HepG2 (cell line): Measurements from ENCODE around the gene SFTA2. TPM values are rescaled to one million over a fixed set of nuclear protein-coding genes. Genes with fewer than 3 reads are reported as not detected.
A peak's percentile ranks its signal among the peaks of the same experiment; 100 is the strongest.

ENCODE experiments used
- ATRX ChIP-seq: sonication (generic); formaldehyde crosslinking; IDR thresholded peaks from 2 replicates; pipeline ENCODE4 v1.4.0; 2020; ENCODE audit warnings: missing genetic modification reagents, borderline replicate concordance
- CHD2 ChIP-seq: IDR thresholded peaks from 2 replicates; pipeline ENCODE4 v1.6.1; 2011; ENCODE audit warnings: low read depth, low read length, improper control_type of control experiment
- HOMEZ ChIP-seq: IDR thresholded peaks from 2 replicates; pipeline ENCODE4 v1.6.1; 2016; ENCODE audit warnings: low read depth
- HOXA7 ChIP-seq: sonication (generic); formaldehyde crosslinking; IDR thresholded peaks from 2 replicates; pipeline ENCODE4 v1.8.1; 2022; ENCODE audit warnings: mild to moderate bottlenecking, missing genetic modification reagents, moderate library complexity
- IRF1 ChIP-seq: sonication (generic); formaldehyde crosslinking; IDR thresholded peaks from 2 replicates; pipeline ENCODE4 v1.4.0; 2020; ENCODE audit warnings: low read depth, mild to moderate bottlenecking, missing genetic modification reagents
- KDM5A ChIP-seq: fragments of 200-600 bp; sonication (generic); IDR thresholded peaks from 2 replicates; pipeline ENCODE4 v1.7.0; 2018; ENCODE audit warnings: antibody characterized with exemption, mild to moderate bottlenecking, low read length, borderline replicate concordance
- MTA1 ChIP-seq: sonication (generic); formaldehyde crosslinking; IDR thresholded peaks from 2 replicates; pipeline ENCODE4 v1.4.0; 2020; ENCODE audit warnings: missing genetic modification reagents, mild to moderate bottlenecking, borderline replicate concordance
- PREB ChIP-seq: sonication (generic); formaldehyde crosslinking; IDR thresholded peaks from 2 replicates; pipeline ENCODE4 v1.4.0; 2020; ENCODE audit warnings: missing genetic modification reagents
- RAD21 ChIP-seq: fragments of 450-650 bp; formaldehyde crosslinking; IDR thresholded peaks from 2 replicates; pipeline ENCODE4 v1.5.0; 2020; ENCODE audit warnings: mild to moderate bottlenecking
- SMAD1 ChIP-seq: sonication (generic); formaldehyde crosslinking; IDR thresholded peaks from 2 replicates; pipeline ENCODE4 v1.4.0; 2020; ENCODE audit warnings: missing genetic modification reagents, low read depth, mild to moderate bottlenecking, borderline replicate concordance
- SP5 ChIP-seq: IDR thresholded peaks from 2 replicates; pipeline ENCODE4 v1.6.1; 2016; ENCODE audit warnings: low read depth, borderline replicate concordance
- YEATS4 ChIP-seq: sonication (generic); formaldehyde crosslinking; IDR thresholded peaks from 2 replicates; pipeline ENCODE4 v1.4.0; 2020; ENCODE audit warnings: missing genetic modification reagents, borderline replicate concordance
- ZNF12 ChIP-seq: sonication (generic); formaldehyde crosslinking; IDR thresholded peaks from 2 replicates; pipeline ENCODE4 v1.5.0; 2020; ENCODE audit warnings: missing genetic modification reagents
- ZNF3 ChIP-seq: IDR thresholded peaks from 2 replicates; pipeline ENCODE4 v1.7.0; 2017; ENCODE audit warnings: inconsistent platforms
- ZNF362 ChIP-seq: sonication (generic); formaldehyde crosslinking; IDR thresholded peaks from 2 replicates; pipeline ENCODE4 v1.4.0; 2020; ENCODE audit warnings: missing genetic modification reagents, mild to moderate bottlenecking, borderline replicate concordance
- ZNF550 ChIP-seq: sonication (generic); formaldehyde crosslinking; IDR thresholded peaks from 2 replicates; pipeline ENCODE4 v1.4.0; 2020; ENCODE audit warnings: mild to moderate bottlenecking, missing genetic modification reagents, borderline replicate concordance
- ZNF589 ChIP-seq: sonication (generic); formaldehyde crosslinking; conservative IDR thresholded peaks from 2 replicates; pipeline ENCODE4 v1.8.0; 2022; ENCODE audit warnings: mild to moderate bottlenecking, moderate library complexity, missing genetic modification reagents
- ZNF598 ChIP-seq: sonication (generic); formaldehyde crosslinking; IDR thresholded peaks from 2 replicates; pipeline ENCODE4 v1.5.1; 2020; ENCODE audit warnings: mild to moderate bottlenecking, missing genetic modification reagents, borderline replicate concordance
- ZNF644 ChIP-seq: IDR thresholded peaks from 2 replicates; pipeline ENCODE4 v1.6.1; 2016; ENCODE audit warnings: low read depth
- ZNF720 ChIP-seq: sonication (generic); formaldehyde crosslinking; IDR thresholded peaks from 2 replicates; pipeline ENCODE4 v1.4.0; 2020; ENCODE audit warnings: missing genetic modification reagents
- ZNF724P ChIP-seq: sonication (generic); formaldehyde crosslinking; IDR thresholded peaks from 2 replicates; pipeline ENCODE4 v1.8.0; 2022; ENCODE audit warnings: missing genetic modification reagents, borderline replicate concordance
- ZNF737 ChIP-seq: sonication (generic); formaldehyde crosslinking; IDR thresholded peaks from 2 replicates; pipeline ENCODE4 v1.5.0; 2020; ENCODE audit warnings: missing genetic modification reagents, mild to moderate bottlenecking, borderline replicate concordance
- polyA plus RNA-seq, 8 experiments: library from polyadenylated mRNA; depleted of rRNA in 3 of 8; stranded (reverse) in 7 of 8; unstranded in 1 of 8; fragments of >200 nt; fragmentation: Illumina TruSeq in 4 of 8; extraction: Trizol in 4 of 8; gene quantifications; 2 replicates each; pipeline versions ENCODE4 v1.2.1 to v1.2.3, GENCODE V29; 2011 to 2016; ENCODE audit warnings: low read depth in 4 of 8, missing spikeins in 1 of 8, mixed read lengths in 1 of 8; ENCODE audit not compliant: insufficient read depth in 1 of 8
- total RNA-seq, 5 experiments: library from RNA; depleted of rRNA; stranded (reverse); fragments of >200 nt; fragmentation: Illumina TruSeq; extraction: Trizol; gene quantifications; 2 replicates each; pipeline ENCODE4 v1.2.3, GENCODE V29; 2016; ENCODE audit warnings: low read depth in 1 of 5

SFTA2 gene
- total and polyA plus RNA-seq, 2 of the 13 experiments (the other 11 are each of a cell fraction or from before 2014, with no cell fraction given), result not detected

GRCh38 chr6:30907758-30908591 lies 24.0 kb downstream of the SFTA2 start, which contains the start of gene GTF2H4 (continued):
- TF ChIP-seq IRF1 (no peak), ZNF3 (CRISPR knock-in tag) (peak; percentile 79; the same call in 1 of the 2 replicates), ZNF724P (peak; percentile 63; the same call in 1 of the 2 replicates), ZNF737 (CRISPR knock-in tag) (0 out of 2 replicates have a peak, but pooled peaks have one; percentile 89), MTA1 (CRISPR knock-in tag) (peak; percentile 84), RAD21 (CRISPR knock-in tag) (peak; percentile 52; the same call in 1 of the 2 replicates), PREB (CRISPR knock-in tag) (no peak), ATRX (no peak), YEATS4 (peak; percentile 33; the same call in 1 of the 2 replicates), ZNF12 (CRISPR knock-in tag) (peak; percentile 60), ZNF589 (CRISPR knock-in tag) (no peak), ZNF598 (CRISPR knock-in tag) (no peak; the same call in 1 of the 2 replicates), SMAD1 (0 out of 2 replicates have a peak, but pooled peaks have one; percentile 34), HOMEZ (CRISPR knock-in tag) (no peak), ZNF550 (CRISPR knock-in tag) (peak; percentile 92; the same call in 1 of the 2 replicates), KDM5A (peak; percentile 100), ZNF644 (CRISPR knock-in tag) (no peak), CHD2 (peak; percentile 58; the same call in 1 of the 2 replicates), HOXA7 (CRISPR knock-in tag) (no peak), ZNF362 (peak; percentile 79), ZNF720 (CRISPR knock-in tag) (no peak), SP5 (CRISPR knock-in tag) (peak; percentile 94)
